Activated naive CD8-positive, alpha-beta T cell treated with anti-CD3 and anti-CD28 coated beads, Interleukin-2, amount 10 ng/mL, durations not matched to agents 7 days and 5 days (primary cell): ENCODE measurements around the gene CGREF1. TPM values are rescaled to one million over a fixed set of nuclear protein-coding genes. Genes with fewer than 3 reads are reported as not detected.
"Not testable (repeated sequence)": the region's sequence is repeated elsewhere in the genome, so short reads cannot be mapped to it uniquely, and the experiment has no call there.

ENCODE experiments used
- ATAC-seq: fragments of 150-1000 bp; cut with Tn5 transposase; one replicate; pipeline ENCODE4 v1.10.0; 2021; ENCODE audit warnings: low read depth, moderate library complexity
- POLR2A ChIA-PET: fragments of 350-600 bp; sonication (Branson Sonifier 250); formaldehyde crosslinking; loops from one replicate; lab custom pipeline; 2021; ENCODE audit warnings: antibody characterized with exemption; lab: Charles Lee
- DNase-seq: peaks from one replicate; pipeline ENCODE4 v3.0.0; 2021
- H3K27ac Mint-ChIP-seq: one replicate; pipeline ENCODE4 v1.8.0; 2022; ENCODE audit warnings: mild to moderate bottlenecking, mixed read lengths
- H3K27me3 Mint-ChIP-seq: one replicate; pipeline ENCODE4 v1.8.0; 2022; ENCODE audit warnings: mild to moderate bottlenecking, moderate library complexity, mixed read lengths
- H3K36me3 Mint-ChIP-seq: one replicate; pipeline ENCODE4 v1.8.0; 2021; ENCODE audit warnings: mild to moderate bottlenecking, mixed read lengths
- H3K4me1 Mint-ChIP-seq: one replicate; pipeline ENCODE4 v1.8.0; 2021; ENCODE audit warnings: mixed read lengths
- H3K4me3 Mint-ChIP-seq: one replicate; pipeline ENCODE4 v1.8.0; 2022; ENCODE audit warnings: mild to moderate bottlenecking, moderate library complexity, mixed read lengths
- H3K9me3 Mint-ChIP-seq: one replicate; pipeline ENCODE4 v1.8.0; 2021; ENCODE audit warnings: mixed read lengths
- total RNA-seq, 2 experiments: library from RNA; stranded (reverse); gene quantifications; one replicate each; pipeline ENCODE4 v1.2.3, GENCODE V29; 2021

CGREF1 gene
- total RNA-seq, 2 experiments from 2014 or later = 1.6 TPM

DNA sequence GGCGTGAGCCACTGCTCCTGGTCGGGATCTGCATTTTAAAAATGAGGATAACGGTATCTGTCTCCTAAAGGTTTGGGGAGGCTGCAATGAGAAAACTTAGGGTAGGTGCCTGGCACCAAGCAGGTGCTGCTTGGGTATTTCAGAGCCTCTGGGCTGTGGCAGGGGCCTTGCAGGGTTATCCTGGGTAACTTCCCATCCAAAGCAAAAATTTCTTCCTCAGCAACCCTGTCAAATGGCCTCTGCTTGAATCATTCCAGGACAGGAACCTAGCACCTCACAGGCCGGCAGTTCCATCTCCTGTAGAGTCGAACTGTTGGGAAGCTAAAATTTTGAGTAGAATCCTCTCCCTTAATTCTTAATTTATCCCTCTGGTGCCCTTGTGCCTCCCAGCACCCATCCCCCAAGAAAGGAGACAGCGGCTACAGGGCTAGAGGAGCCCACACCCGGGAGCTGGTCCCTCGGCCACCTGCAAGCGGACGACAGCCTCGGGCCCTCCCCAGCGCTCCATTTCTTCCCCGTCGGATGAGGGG is 868 bp downstream of the CGREF1 start:
- H3K4me3 Mint-ChIP-seq = peak overlapping the region; percentile 14
- DNase-seq (no peak), ATAC-seq (no peak)
- POLR2A ChIA-PET = interaction anchor here (0.7 kb wide), 1 partner anchor 9 kb away, joined by 7 read pairs; no protein-coding TSS in a partner anchor
- no peaks in the 10 kb centered on the region for H3K9me3 Mint-ChIP-seq
- H3K27me3 Mint-ChIP-seq = peaks cover 46% of the 10 kb centered on the region
- no peaks in the 10 kb centered on the region for H3K36me3 Mint-ChIP-seq
- H3K27ac Mint-ChIP-seq = no peak overlapping the region
- peaks cover 8% of the 10 kb centered on the region for H3K4me1 Mint-ChIP-seq

DNA sequence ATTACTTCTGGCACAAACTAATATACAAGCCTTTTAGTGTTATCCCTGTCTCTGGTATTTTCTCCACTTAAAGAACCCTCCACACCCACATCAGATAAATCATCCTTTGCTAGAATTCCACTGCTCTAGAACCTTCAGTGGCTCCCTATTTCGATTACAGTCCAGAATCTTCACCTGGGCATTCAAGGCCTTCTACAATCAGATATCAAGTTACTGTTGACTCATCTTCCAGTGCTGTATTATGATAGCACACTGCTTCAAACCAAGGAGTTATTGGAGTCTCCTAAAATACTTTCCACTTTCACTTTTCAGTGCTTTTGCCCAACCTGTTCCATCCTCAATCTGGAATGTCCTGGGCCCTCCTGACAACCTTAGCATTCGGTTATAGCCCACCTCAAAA is 3.4 kb downstream of the CGREF1 start:
- DNase-seq = no peak
- no peak overlapping the region for H3K4me3 Mint-ChIP-seq

DNA sequence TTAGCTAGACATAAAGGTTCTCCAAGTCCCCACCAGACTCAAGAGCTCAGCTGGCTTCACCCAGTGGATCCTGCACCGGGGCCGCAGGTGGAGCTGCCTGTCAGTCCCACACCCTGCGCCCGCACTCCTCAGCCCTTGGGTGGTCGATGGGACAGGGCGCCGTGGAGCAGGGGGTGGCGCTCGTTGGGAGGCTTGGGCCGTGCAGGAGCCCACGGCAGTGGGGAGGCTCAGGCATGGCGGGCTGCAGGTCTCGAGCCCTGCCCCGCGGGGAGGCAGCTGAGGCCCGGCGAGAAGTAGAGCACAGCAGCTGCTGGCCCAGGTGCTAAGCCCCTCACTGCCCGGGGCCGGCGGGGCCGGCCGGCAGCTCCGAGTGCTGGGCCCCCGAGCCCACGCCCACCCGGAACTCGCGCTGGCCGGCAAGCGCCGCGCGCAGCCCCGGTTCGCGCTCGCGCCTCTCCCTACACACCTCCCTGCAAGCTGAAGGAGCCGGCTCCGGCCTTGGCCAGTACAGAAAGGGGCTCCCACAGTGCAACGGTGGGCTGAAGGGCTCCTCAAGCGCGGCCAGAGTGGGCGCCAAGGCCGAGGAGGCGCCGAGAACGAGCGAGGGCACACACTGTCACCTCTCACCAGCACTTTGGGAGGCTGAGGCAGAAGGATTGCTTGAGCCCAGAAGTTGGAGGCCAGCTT is 7.4 kb downstream of the CGREF1 start:
- H3K9me3 Mint-ChIP-seq, H3K36me3 Mint-ChIP-seq, H3K27me3 Mint-ChIP-seq, DNase-seq, H3K4me1 Mint-ChIP-seq, H3K27ac Mint-ChIP-seq, POLR2A ChIA-PET, ATAC-seq, H3K4me3 Mint-ChIP-seq: not testable (repeated sequence)

More for the DNA sequence above, 3.4 kb downstream of the CGREF1 start:
- POLR2A ChIA-PET = no interaction called here
- Mint-ChIP-seq H3K27ac (no peak overlapping the region), H3K4me1 (peaks cover 6% of the 10 kb centered on the region), H3K36me3 (no peaks in the 10 kb centered on the region), H3K9me3 (no peaks in the 10 kb centered on the region), H3K27me3 (peaks cover 30% of the 10 kb centered on the region)
- no peak for ATAC-seq

DNA sequence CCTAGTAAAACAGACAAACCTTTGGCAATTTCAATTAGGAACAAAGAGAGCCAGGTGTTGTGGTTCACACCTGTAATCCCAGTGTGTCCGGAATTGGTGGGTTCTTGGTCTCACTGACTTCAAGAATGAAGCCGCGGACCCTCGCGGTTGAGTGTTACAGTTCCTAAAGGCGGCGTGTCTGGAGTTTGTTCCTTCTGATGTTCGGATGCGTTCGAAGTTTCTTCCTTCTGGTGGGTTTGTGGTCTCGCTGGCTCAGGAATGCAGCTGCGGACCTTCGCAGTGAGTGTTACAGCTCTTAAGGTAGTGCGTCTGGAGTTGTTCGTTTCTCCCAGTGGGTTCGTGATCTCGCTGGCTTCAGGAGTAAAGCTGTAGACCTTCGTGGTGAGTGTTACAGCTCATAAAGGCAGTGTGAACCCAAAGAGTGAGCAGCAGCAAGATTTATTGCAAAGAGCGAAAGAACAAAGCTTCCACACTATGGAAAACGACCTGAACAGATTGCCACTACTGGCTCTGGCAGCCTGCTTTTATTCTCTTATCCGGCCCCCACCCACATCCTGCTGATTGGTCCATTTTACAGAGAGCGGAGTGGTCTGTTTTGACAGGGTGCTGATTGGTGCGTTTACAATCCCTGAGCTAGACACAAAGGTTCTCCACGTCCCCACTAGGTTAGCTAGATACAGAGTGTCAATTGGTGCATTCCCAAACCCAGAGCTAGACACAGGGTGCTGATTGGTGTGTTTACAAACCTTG is 8.2 kb downstream of the CGREF1 start:
- POLR2A ChIA-PET, ATAC-seq, H3K4me3 Mint-ChIP-seq, H3K36me3 Mint-ChIP-seq, H3K4me1 Mint-ChIP-seq, H3K27ac Mint-ChIP-seq, H3K27me3 Mint-ChIP-seq, DNase-seq, H3K9me3 Mint-ChIP-seq: not testable (repeated sequence)

DNA sequence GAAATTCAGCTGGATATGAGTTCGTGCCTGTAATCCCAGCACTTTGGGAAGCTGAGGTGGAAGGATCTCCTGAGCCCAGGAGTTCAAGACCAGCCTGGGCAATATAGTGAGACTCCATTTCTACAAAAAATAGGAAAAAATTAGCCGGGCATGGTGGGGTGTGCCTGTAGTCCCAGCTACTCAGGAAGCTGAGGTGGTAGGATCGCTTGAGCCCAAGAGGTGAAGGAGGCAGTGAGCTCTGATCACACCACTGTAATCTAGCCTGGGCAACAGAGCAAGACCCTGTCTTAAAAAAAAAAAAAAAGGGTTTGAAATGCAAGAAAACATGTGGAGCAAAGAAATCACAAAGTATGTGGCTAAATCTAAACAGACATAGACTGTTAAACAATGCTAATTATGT is 9.8 kb downstream of the CGREF1 start:
- no peaks in the 10 kb centered on the region for H3K9me3 Mint-ChIP-seq
- peaks cover 5% of the 10 kb centered on the region for H3K27me3 Mint-ChIP-seq
- no peak overlapping the region for H3K4me3 Mint-ChIP-seq
- POLR2A ChIA-PET = interaction anchor here (0.6 kb wide), 1 partner anchor 66 kb away, joined by 4 read pairs; no protein-coding TSS in a partner anchor
- no peaks in the 10 kb centered on the region for H3K4me1 Mint-ChIP-seq
- DNase-seq = no peak
- H3K27ac Mint-ChIP-seq = no peak overlapping the region
- H3K36me3 Mint-ChIP-seq = no peaks in the 10 kb centered on the region
- ATAC-seq = no peak

DNA sequence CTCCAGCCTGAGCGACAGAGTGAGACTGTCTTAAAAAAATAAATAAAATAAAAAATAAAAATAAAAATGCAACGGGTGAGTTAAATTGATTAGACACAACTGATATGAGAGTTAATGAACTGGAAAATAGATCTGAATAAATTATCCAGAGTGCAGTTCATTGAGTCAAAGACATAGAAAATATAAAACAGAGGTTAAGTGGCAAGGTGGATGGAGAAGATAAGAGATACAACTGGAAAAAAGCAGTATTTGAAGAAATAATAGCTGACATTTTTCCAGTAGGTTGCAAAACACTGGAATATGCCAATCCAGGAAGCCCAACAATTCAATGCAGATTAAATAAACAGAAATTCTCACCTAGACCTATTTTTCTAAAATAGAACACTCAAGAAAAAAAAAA is 10.7 kb downstream of the CGREF1 start:
- H3K36me3 Mint-ChIP-seq = no peaks in the 10 kb centered on the region
- ATAC-seq (no peak), DNase-seq (no peak)
- H3K27me3 Mint-ChIP-seq = peaks cover 5% of the 10 kb centered on the region
- POLR2A ChIA-PET = no interaction called here
- no peak overlapping the region for H3K4me3 Mint-ChIP-seq
- H3K9me3 Mint-ChIP-seq = no peaks in the 10 kb centered on the region
- H3K4me1 Mint-ChIP-seq = no peaks in the 10 kb centered on the region
- no peak overlapping the region for H3K27ac Mint-ChIP-seq

DNA sequence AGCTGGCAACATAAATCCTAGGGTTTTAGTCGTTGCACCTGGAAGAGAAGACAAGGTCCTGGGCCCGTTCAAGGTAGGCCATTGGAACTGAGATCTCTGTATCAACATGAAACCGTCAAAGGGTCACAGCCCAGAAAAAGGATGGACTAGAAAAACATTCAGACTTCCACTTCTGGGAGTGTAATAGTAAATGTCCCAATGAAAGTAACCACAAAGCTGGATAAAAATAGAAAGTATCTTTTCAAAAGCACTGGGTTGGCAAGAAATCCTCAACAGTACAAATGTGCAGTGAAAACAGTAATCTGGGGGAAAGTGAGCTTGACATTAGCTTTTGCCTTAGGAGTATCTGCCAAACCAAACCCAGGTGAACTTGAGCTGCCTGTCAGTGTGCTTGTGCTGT is 12.9 kb downstream of the CGREF1 start:
- Mint-ChIP-seq H3K27ac (no peak overlapping the region), H3K9me3 (no peaks in the 10 kb centered on the region), H3K4me1 (no peaks in the 10 kb centered on the region), H3K4me3 (no peak overlapping the region), H3K27me3 (peaks cover 5% of the 10 kb centered on the region), H3K36me3 (no peaks in the 10 kb centered on the region)
- POLR2A ChIA-PET = no interaction called here
- DNase-seq (no peak), ATAC-seq (no peak)

DNA sequence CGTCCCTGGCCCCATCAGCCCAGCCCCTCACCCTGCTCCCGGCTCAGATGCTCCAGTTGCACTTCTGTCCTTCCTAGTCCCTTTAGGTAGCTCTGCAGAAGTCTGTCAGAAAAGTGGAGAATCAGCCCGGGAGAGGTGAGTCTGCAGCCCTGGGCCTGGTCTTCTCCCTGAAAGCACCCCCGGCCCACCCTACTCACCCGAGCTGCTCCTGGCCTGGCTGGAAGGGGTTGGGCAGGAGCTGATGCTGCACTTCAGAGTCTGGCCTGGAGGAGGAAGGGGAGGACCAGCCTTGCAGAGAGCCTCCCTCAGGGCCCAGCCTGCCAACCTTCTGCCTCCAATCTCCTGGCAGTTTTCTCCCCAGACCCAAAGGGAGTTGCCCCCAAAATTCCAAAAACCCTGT is 16.6 kb downstream of the CGREF1 start:
- no peaks in the 10 kb centered on the region for H3K9me3 Mint-ChIP-seq
- H3K27ac Mint-ChIP-seq = no peak overlapping the region
- no peaks in the 10 kb centered on the region for H3K4me1 Mint-ChIP-seq
- no peak for ATAC-seq
- DNase-seq = no peak
- H3K27me3 Mint-ChIP-seq = peaks cover 4% of the 10 kb centered on the region
- POLR2A ChIA-PET = no interaction called here
- H3K4me3 Mint-ChIP-seq = no peak overlapping the region
- no peaks in the 10 kb centered on the region for H3K36me3 Mint-ChIP-seq

DNA sequence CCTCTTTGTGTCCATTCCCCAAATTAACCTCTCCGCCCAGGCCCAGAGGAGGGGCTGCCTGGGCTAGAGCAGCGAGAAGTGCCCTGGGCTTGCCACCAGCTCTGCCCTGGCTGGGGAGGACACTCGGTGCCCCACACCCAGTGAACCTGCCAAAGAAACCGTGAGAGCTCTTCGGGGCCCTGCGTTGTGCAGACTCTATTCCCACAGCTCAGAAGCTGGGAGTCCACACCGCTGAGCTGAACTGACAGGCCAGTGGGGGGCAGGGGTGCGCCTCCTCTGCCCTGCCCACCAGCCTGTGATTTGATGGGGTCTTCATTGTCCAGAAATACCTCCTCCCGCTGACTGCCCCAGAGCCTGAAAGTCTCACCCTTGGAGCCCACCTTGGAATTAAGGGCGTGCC is 18.9 kb downstream of the CGREF1 start:
- Mint-ChIP-seq H3K9me3 (no peaks in the 10 kb centered on the region), H3K36me3 (no peaks in the 10 kb centered on the region), H3K4me1 (peaks cover 5% of the 10 kb centered on the region), H3K27me3 (no peaks in the 10 kb centered on the region), H3K4me3 (no peak overlapping the region), H3K27ac (no peak overlapping the region)
- POLR2A ChIA-PET = no interaction called here
- no peak for DNase-seq
- no peak for ATAC-seq

DNA sequence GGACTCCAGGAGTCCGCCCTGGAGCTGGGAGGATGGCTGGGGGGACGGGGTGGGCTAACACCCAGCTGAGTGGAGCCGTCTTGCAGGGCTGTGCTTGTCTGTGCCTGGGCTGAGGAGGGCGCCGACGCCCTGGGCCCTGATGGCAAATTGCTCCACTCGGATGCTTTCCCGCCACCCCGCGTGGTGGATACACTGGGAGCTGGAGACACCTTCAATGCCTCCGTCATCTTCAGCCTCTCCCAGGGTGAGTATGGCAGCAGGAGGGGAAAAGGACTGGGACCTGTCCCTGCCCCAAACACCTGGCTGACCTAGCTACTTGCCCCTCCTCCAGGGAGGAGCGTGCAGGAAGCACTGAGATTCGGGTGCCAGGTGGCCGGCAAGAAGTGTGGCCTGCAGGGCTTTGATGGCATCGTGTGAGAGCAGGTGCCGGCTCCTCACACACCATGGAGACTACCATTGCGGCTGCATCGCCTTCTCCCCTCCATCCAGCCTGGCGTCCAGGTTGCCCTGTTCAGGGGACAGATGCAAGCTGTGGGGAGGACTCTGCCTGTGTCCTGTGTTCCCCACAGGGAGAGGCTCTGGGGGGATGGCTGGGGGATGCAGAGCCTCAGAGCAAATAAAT is 19.5 kb downstream of the CGREF1 start:
- POLR2A ChIA-PET = no interaction called here
- ATAC-seq (no peak), DNase-seq (no peak)
- no peaks in the 10 kb centered on the region for H3K36me3 Mint-ChIP-seq
- H3K9me3 Mint-ChIP-seq = no peaks in the 10 kb centered on the region
- no peak overlapping the region for H3K4me3 Mint-ChIP-seq
- no peaks in the 10 kb centered on the region for H3K27me3 Mint-ChIP-seq
- no peak overlapping the region for H3K27ac Mint-ChIP-seq
- H3K4me1 Mint-ChIP-seq = peaks cover 5% of the 10 kb centered on the region

DNA sequence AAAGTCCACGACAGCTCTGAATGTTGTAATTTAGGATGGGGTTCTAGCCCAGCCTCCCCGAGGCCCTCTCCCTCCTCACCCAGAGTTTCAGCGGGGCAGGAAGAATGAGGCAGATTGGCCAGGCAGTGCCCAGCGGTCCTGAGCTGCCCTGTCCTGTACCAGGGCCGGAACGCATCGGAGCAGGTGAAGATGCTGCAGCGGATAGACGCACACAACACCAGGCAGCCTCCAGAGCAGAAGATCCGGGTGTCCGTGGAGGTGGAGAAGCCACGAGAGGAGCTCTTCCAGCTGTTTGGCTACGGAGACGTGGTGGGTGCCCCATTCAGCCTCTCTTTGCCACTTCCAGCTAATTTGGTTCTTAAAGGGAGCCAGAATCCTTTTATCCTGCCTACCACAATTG is 21.6 kb downstream of the CGREF1 start:
- Mint-ChIP-seq H3K27ac (no peak overlapping the region), H3K9me3 (no peaks in the 10 kb centered on the region), H3K36me3 (no peaks in the 10 kb centered on the region), H3K4me3 (no peak overlapping the region), H3K27me3 (no peaks in the 10 kb centered on the region), H3K4me1 (peaks cover 5% of the 10 kb centered on the region)
- ATAC-seq = no peak
- DNase-seq = no peak
- POLR2A ChIA-PET = no interaction called here

DNA sequence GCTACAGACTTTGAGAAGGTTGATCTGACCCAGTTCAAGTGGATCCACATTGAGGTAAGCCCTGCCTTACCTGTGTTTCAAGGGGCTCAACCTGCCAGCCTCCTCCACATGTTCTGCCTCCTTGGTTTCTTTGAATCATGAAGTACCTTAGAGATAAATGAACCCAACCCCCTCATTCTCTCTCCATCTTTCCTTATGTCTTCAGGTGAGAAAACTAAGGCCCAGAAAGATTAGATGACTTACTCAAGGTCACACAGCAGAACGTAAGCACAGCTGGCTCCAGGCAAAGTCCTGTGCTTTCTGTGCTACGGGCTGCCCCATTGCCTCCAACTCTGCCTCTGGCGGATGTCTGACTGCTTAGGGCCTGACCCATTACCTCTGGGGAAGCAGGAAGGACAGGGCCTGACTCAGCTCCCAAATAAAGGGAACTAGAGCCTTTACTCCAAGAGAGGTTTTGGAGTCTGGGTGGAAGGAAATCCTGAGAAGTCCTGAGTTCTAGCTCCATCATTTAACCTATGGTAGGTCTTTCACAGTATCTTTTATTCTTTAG is 22.1 kb downstream of the CGREF1 start:
- no peaks in the 10 kb centered on the region for H3K9me3 Mint-ChIP-seq
- peak overlapping the region; percentile 18 for H3K27ac Mint-ChIP-seq

More for the DNA sequence above, 22.1 kb downstream of the CGREF1 start:
- DNase-seq (no peak), ATAC-seq (no peak)
- peaks cover 5% of the 10 kb centered on the region for H3K4me1 Mint-ChIP-seq
- H3K27me3 Mint-ChIP-seq = no peaks in the 10 kb centered on the region
- POLR2A ChIA-PET = interaction anchor here (0.9 to 1.1 kb wide), 2 partner anchors 9 to 226 kb away, joined by 3 to 4 read pairs; partner anchors contain the start of genes KHK and MPV17
- no peaks in the 10 kb centered on the region for H3K36me3 Mint-ChIP-seq
- H3K4me3 Mint-ChIP-seq = no peak overlapping the region
